K562 (cell line): ENCODE measurements around the gene FAM200A. TPM values are rescaled to one million over a fixed set of nuclear protein-coding genes. Genes with fewer than 3 reads are reported as not detected.

ENCODE experiments used
- ARNT ChIP-seq, 2 experiments: fragments of 450-650 bp; IDR thresholded peaks; 2 replicates each; pipeline ENCODE4 v1.6.1; 2016; ENCODE audit warnings: mild to moderate bottlenecking in 1 of 2
- CBFB ChIP-seq: sonication (generic); formaldehyde crosslinking; IDR thresholded peaks from 2 replicates; pipeline ENCODE4 v1.4.0; 2020; ENCODE audit warnings: mild to moderate bottlenecking, missing genetic modification reagents
- EHMT2 ChIP-seq: fragments of 450-650 bp; IDR thresholded peaks from 2 replicates; pipeline ENCODE4 v1.6.1; 2018; ENCODE audit warnings: antibody characterized with exemption
- FOXK2 ChIP-seq, 2 experiments: fragments of 450-650 bp; IDR thresholded peaks in 1 of 2; conservative IDR thresholded peaks in 1 of 2; 2 replicates each; pipeline ENCODE4 v1.6.1; 2016; ENCODE audit warnings: low read depth in 2 of 2, mild to moderate bottlenecking in 1 of 2
- HNRNPUL1 ChIP-seq: fragments of 200-400 bp; formaldehyde crosslinking; IDR thresholded peaks from 2 replicates; pipeline ENCODE4 v1.6.1; 2017; ENCODE audit warnings: low read length
- LARP7 ChIP-seq: fragments of 450-650 bp; IDR thresholded peaks from 2 replicates; pipeline ENCODE4 v1.6.1; 2016
- MAFG ChIP-seq: fragments of 450-650 bp; conservative IDR thresholded peaks from 2 replicates; pipeline ENCODE4 v1.6.1; 2016; ENCODE audit warnings: missing genetic modification characterization, missing compliant biosample characterization
- RUNX1 ChIP-seq: sonication (generic); IDR thresholded peaks from 2 replicates; pipeline ENCODE4 v1.6.1; 2016; ENCODE audit warnings: antibody characterized with exemption, low read depth
- SIN3A ChIP-seq, 2 experiments: fragments of 150-350 bp in 1 of 2; IDR thresholded peaks; 2 replicates each; pipeline ENCODE4 v1.6.1; 2011 to 2016; ENCODE audit warnings: borderline replicate concordance in 2 of 2, low read depth in 2 of 2, low read length in 2 of 2, mild to moderate bottlenecking in 2 of 2, moderate library complexity in 2 of 2; ENCODE audit not compliant: control insufficient read depth in 1 of 2
- SMAD3 ChIP-seq: fragments of 450-650 bp; formaldehyde crosslinking; conservative IDR thresholded peaks from 2 replicates; pipeline ENCODE4 v1.4.0; 2020; ENCODE audit warnings: mild to moderate bottlenecking
- SMARCC2 ChIP-seq: fragments of 450-650 bp; IDR thresholded peaks from 2 replicates; pipeline ENCODE4 v1.6.1; 2017; ENCODE audit warnings: antibody characterized with exemption, moderate library complexity, mild to moderate bottlenecking, low read depth
- TAF7 ChIP-seq: fragments of 450-650 bp; IDR thresholded peaks from 2 replicates; pipeline ENCODE4 v1.6.1; 2016; ENCODE audit warnings: missing genetic modification characterization, missing compliant biosample characterization
- THRAP3 ChIP-seq: fragments of 450-650 bp; IDR thresholded peaks from 2 replicates; pipeline ENCODE4 v1.6.1; 2016; ENCODE audit warnings: mild to moderate bottlenecking, inconsistent platforms, borderline replicate concordance
- TOE1 ChIP-seq, 2 experiments: fragments of 450-650 bp in 1 of 2; sonication (generic) in 1 of 2; formaldehyde crosslinking in 1 of 2; IDR thresholded peaks; 2 replicates each; pipeline versions ENCODE4 v1.7.1 to v1.8.0; 2016 to 2022; ENCODE audit warnings: borderline replicate concordance in 2 of 2, mild to moderate bottlenecking in 2 of 2, antibody characterized with exemption in 1 of 2, inconsistent platforms in 1 of 2, low read depth in 1 of 2, missing genetic modification reagents in 1 of 2, moderate library complexity in 1 of 2
- ZKSCAN1 ChIP-seq: fragments of 150-350 bp; IDR thresholded peaks from 2 replicates; pipeline ENCODE4 v1.6.1; 2016; ENCODE audit warnings: low read depth, low read length
- ZNF12 ChIP-seq: sonication (generic); formaldehyde crosslinking; IDR thresholded peaks from 2 replicates; pipeline ENCODE4 v1.4.0; 2020; ENCODE audit warnings: mild to moderate bottlenecking, missing genetic modification reagents
- ZNF263 ChIP-seq: sonication (generic); formaldehyde crosslinking; IDR thresholded peaks from 2 replicates; pipeline ENCODE4 v1.8.0; 2022; ENCODE audit warnings: mild to moderate bottlenecking, missing genetic modification reagents, borderline replicate concordance
- ZNF431 ChIP-seq: sonication (generic); formaldehyde crosslinking; IDR thresholded peaks from 2 replicates; pipeline ENCODE4 v1.8.0; 2022; ENCODE audit warnings: mild to moderate bottlenecking, missing genetic modification reagents
- ZNF583 ChIP-seq: fragments of 250-450 bp; sonication (Bioruptor Pico); IDR thresholded peaks from 2 replicates; pipeline ENCODE4 v1.4.0; 2020
- ZNF830 ChIP-seq: fragments of 250-450 bp; sonication (Bioruptor Pico); IDR thresholded peaks from 2 replicates; pipeline ENCODE4 v1.5.0; 2021; ENCODE audit warnings: mild to moderate bottlenecking
- polyA plus RNA-seq, 8 experiments: library from polyadenylated mRNA; depleted of rRNA in 4 of 8; stranded (reverse) in 5 of 8; unstranded in 3 of 8; fragments of >200 nt; fragmentation: Nextera tagmentation in 2 of 8; fragmentation: Illumina TruSeq in 1 of 8; extraction: Ambion mirVana in 2 of 8; extraction: Trizol in 1 of 8; gene quantifications; 2 replicates each; pipeline versions ENCODE4 v1.2.1 to v1.2.3, GENCODE V29; 2011 to 2014; ENCODE audit warnings: inconsistent platforms in 1 of 8, missing spikeins in 1 of 8
- total RNA-seq, 7 experiments: library from RNA; depleted of rRNA in 6 of 7; stranded (reverse); fragments of >200 nt in 6 of 7; fragmentation: Illumina TruSeq in 2 of 7; extraction: Trizol in 2 of 7; gene quantifications; 2 replicates each; pipeline versions ENCODE4 v1.2.1 to v1.2.3, GENCODE V29; 2011 to 2021; ENCODE audit warnings: low replicate concordance in 1 of 7
- TF ChIP-seq, protein P1 (sequence below): sonication (generic); formaldehyde crosslinking; IDR thresholded peaks from 2 replicates; pipeline ENCODE4 v1.8.1; 2023; ENCODE audit warnings: mild to moderate bottlenecking, missing genetic modification reagents
- TF ChIP-seq, protein P2 (sequence below), 2 experiments: fragments of 450-650 bp; IDR thresholded peaks; 2 replicates each; pipeline ENCODE4 v1.6.1; 2016
- TF ChIP-seq, protein P3 (sequence below): IDR thresholded peaks from 2 replicates; pipeline ENCODE4 v1.6.1; 2016; ENCODE audit warnings: missing genetic modification characterization, missing compliant biosample characterization

The FAM200A gene
- total and polyA plus RNA-seq, 9 of the 15 experiments (the other 6 are each of a cell fraction or from before 2014, with no cell fraction given) = 3.3 to 11.2 (median 8.3) TPM

DNA sequence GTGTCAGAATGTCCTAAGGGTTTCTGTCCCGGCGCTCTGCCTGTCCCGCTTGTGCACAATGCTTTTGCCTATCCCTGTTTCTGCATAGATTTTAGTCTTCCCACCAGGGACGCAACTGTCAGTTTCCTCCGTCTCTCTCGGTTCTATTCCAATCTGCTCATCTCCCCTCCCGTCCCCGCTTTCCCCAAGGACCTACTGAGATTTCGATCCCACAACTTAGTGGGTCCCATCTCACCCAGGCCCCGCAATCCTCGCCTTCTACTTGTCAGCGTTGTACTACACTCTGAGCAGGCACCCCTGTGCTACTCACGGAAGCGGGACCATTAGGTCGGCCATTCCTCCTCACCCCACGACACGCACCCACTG, 6.0 kb upstream of the FAM200A start (continued):
- TF ChIP-seq ZNF263 (peak; percentile 53; the same call in 1 of the 2 replicates), EHMT2 (0 out of 2 replicates have a peak, but pooled peaks have one; percentile 14), CBFB (peak; percentile 87), ZNF12 (CRISPR knock-in tag) (0 out of 2 replicates have a peak, but pooled peaks have one; percentile 6), ZKSCAN1 (no peak), ZNF830 (CRISPR knock-in tag) (0 out of 2 replicates have a peak, but pooled peaks have one; percentile 18), SMARCC2 (0 out of 2 replicates have a peak, but pooled peaks have one; percentile 19), MAFG (tag) (no peak), RUNX1 (no peak), TAF7 (peak; percentile 79; the same call in 1 of the 2 replicates), HNRNPUL1 (0 out of 2 replicates have a peak, but pooled peaks have one; percentile 67), TOE1 (IDR thresholded peaks at IDR 0.05; ENCODE audit: borderline replicate concordance) (no peak; the same call in 1 of the 2 replicates), TOE1 (CRISPR knock-in tag; IDR thresholded peaks at IDR 0.05; ENCODE audit: borderline replicate concordance, low read depth) (peak; percentile 69; the same call in 1 of the 2 replicates), SMAD3 (CRISPR knock-in tag) (no peak), ARNT (IDR thresholded peaks at IDR 0.05) (peak in 1 of 2 experiments; percentile 38; a peak in 1 of 4 replicates), ZNF583 (no peak), LARP7 (peak; percentile 89), SIN3A (IDR thresholded peaks at IDR 0.05; ENCODE audit: borderline replicate concordance in 2 of 2, control insufficient read depth in 1 of 2, low read depth in 2 of 2, low read length in 2 of 2) (0 out of 4 replicates have a peak, but pooled peaks of 1 of the 2 experiments have one; percentile 36), THRAP3 (0 out of 2 replicates have a peak, but pooled peaks have one; percentile 22), FOXK2 (conservative IDR thresholded peaks at IDR 0.05 in 1 of 2, IDR thresholded peaks at IDR 0.05 in 1 of 2; ENCODE audit: low read depth in 2 of 2) (peak in 1 of 2 experiments; percentile 7; a peak in 2 of 4 replicates), ZNF431 (CRISPR knock-in tag) (0 out of 2 replicates have a peak, but pooled peaks have one; percentile 39)
- TF ChIP-seq, protein P1, sequence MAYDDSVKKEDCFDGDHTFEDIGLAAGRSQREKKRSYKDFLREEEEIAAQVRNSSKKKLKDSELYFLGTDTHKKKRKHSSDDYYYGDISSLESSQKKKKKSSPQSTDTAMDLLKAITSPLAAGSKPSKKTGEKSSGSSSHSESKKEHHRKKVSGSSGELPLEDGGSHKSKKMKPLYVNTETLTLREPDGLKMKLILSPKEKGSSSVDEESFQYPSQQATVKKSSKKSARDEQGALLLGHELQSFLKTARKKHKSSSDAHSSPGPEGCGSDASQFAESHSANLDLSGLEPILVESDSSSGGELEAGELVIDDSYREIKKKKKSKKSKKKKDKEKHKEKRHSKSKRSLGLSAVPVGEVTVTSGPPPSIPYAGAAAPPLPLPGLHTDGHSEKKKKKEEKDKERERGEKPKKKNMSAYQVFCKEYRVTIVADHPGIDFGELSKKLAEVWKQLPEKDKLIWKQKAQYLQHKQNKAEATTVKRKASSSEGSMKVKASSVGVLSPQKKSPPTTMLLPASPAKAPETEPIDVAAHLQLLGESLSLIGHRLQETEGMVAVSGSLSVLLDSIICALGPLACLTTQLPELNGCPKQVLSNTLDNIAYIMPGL (CRISPR knock-in tag) = no peak
- TF ChIP-seq, protein P2, sequence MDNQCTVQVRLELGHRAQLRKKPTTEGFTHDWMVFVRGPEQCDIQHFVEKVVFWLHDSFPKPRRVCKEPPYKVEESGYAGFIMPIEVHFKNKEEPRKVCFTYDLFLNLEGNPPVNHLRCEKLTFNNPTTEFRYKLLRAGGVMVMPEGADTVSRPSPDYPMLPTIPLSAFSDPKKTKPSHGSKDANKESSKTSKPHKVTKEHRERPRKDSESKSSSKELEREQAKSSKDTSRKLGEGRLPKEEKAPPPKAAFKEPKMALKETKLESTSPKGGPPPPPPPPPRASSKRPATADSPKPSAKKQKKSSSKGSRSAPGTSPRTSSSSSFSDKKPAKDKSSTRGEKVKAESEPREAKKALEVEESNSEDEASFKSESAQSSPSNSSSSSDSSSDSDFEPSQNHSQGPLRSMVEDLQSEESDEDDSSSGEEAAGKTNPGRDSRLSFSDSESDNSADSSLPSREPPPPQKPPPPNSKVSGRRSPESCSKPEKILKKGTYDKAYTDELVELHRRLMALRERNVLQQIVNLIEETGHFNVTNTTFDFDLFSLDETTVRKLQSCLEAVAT (IDR thresholded peaks at IDR 0.05) = peak; percentile 62 to 63; a peak in 3 of 4 replicates
- TF ChIP-seq, protein P3, sequence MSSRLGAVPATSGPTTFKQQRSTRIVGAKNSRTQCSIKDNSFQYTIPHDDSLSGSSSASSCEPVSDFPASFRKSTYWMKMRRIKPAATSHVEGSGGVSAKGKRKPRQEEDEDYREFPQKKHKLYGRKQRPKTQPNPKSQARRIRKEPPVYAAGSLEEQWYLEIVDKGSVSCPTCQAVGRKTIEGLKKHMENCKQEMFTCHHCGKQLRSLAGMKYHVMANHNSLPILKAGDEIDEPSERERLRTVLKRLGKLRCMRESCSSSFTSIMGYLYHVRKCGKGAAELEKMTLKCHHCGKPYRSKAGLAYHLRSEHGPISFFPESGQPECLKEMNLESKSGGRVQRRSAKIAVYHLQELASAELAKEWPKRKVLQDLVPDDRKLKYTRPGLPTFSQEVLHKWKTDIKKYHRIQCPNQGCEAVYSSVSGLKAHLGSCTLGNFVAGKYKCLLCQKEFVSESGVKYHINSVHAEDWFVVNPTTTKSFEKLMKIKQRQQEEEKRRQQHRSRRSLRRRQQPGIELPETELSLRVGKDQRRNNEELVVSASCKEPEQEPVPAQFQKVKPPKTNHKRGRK (tag) = no peak
